HEK293 (cell line): ENCODE measurements around the gene CACNG3.

ENCODE experiments used
- CTCF ChIA-PET: fragments of 350-600 bp; formaldehyde crosslinking; extraction: SDS; loops from one replicate; lab custom pipeline; 2021; ENCODE audit warnings: antibody characterized with exemption; lab: Yijun Ruan, JAX
- POLR2A ChIA-PET: fragments of 300-600 bp; formaldehyde crosslinking; extraction: SDS; loops from one replicate; lab custom pipeline; 2020; ENCODE audit warnings: antibody characterized with exemption, inconsistent platforms; lab: Yijun Ruan, JAX
- H3K27ac ChIP-seq: fragments of 200-500 bp; sonication (Bioruptor generic); 2 replicates; pipeline ENCODE4 v1.5.1; 2014; ENCODE audit warnings: low read depth, low read length, control low read depth, inconsistent platforms; ENCODE audit errors: extremely low read depth
- H3K36me3 ChIP-seq, 2 experiments: fragments of 200-500 bp in 1 of 2; sonication (Bioruptor generic) in 1 of 2; 1 replicate in 1 of 2; 2 replicates in 1 of 2; pipeline ENCODE4 v1.5.1; 2014 to 2017; ENCODE audit warnings: inconsistent platforms in 2 of 2, low read length in 2 of 2; ENCODE audit not compliant: control insufficient read depth in 2 of 2, insufficient read depth in 1 of 2
- H3K4me1 ChIP-seq: fragments of 200-500 bp; sonication (Bioruptor generic); 2 replicates; pipeline ENCODE4 v1.5.1; 2014; ENCODE audit warnings: mild to moderate bottlenecking, low read length, inconsistent platforms; ENCODE audit not compliant: control insufficient read depth, insufficient read depth
- H3K4me3 ChIP-seq: 2 replicates; pipeline ENCODE4 v1.5.1; 2011; ENCODE audit warnings: low read depth, mild to moderate bottlenecking, control low read depth, low read length, moderate library complexity
- H3K9me3 ChIP-seq: fragments of 200-500 bp; sonication (Bioruptor generic); 2 replicates; pipeline ENCODE4 v1.5.1; 2014; ENCODE audit warnings: low read depth, low read length, inconsistent platforms; ENCODE audit not compliant: control insufficient read depth, insufficient read depth
- EGR2 ChIP-seq: fragments of 450-650 bp; formaldehyde crosslinking; IDR thresholded peaks from 2 replicates; pipeline ENCODE4 v1.5.1; 2016; ENCODE audit warnings: low read depth, missing biosample characterization, missing genetic modification characterization
- GLI2 ChIP-seq: fragments of 450-650 bp; formaldehyde crosslinking; IDR thresholded peaks from 2 replicates; pipeline ENCODE4; 2017; ENCODE audit warnings: missing biosample characterization, missing genetic modification characterization, low read depth, borderline replicate concordance
- GLIS1 ChIP-seq: fragments of 450-650 bp; formaldehyde crosslinking; IDR thresholded peaks from 2 replicates; pipeline ENCODE4 v1.5.1; 2016; ENCODE audit warnings: missing biosample characterization, missing genetic modification characterization
- KLF16 ChIP-seq: fragments of 450-650 bp; formaldehyde crosslinking; IDR thresholded peaks from 2 replicates; pipeline ENCODE4 v1.5.1; 2017; ENCODE audit warnings: missing biosample characterization, missing genetic modification characterization
- MZF1 ChIP-seq: fragments of 450-650 bp; formaldehyde crosslinking; IDR thresholded peaks from 2 replicates; pipeline ENCODE4 v1.5.1; 2017; ENCODE audit warnings: missing biosample characterization, missing genetic modification characterization, borderline replicate concordance
- OVOL3 ChIP-seq: fragments of 450-650 bp; formaldehyde crosslinking; IDR thresholded peaks from 2 replicates; pipeline ENCODE4 v1.5.1; 2016; ENCODE audit warnings: missing biosample characterization, missing genetic modification characterization
- SCRT1 ChIP-seq: fragments of 450-650 bp; formaldehyde crosslinking; IDR thresholded peaks from 2 replicates; pipeline ENCODE4 v1.5.1; 2016; ENCODE audit warnings: missing biosample characterization, missing genetic modification characterization, borderline replicate concordance
- SCRT2 ChIP-seq: fragments of 450-650 bp; formaldehyde crosslinking; IDR thresholded peaks from 2 replicates; pipeline ENCODE4 v1.5.1; 2016; ENCODE audit warnings: missing biosample characterization, missing genetic modification characterization
- SP2 ChIP-seq: fragments of 450-650 bp; formaldehyde crosslinking; IDR thresholded peaks from 2 replicates; pipeline ENCODE4 v1.5.1; 2016; ENCODE audit warnings: missing biosample characterization, missing genetic modification characterization
- ZBTB8A ChIP-seq: fragments of 450-650 bp; formaldehyde crosslinking; IDR thresholded peaks from 2 replicates; pipeline ENCODE4 v1.5.1; 2016; ENCODE audit warnings: missing biosample characterization, missing genetic modification characterization
- ZIC2 ChIP-seq: fragments of 450-650 bp; formaldehyde crosslinking; IDR thresholded peaks from 2 replicates; pipeline ENCODE4 v1.5.1; 2016; ENCODE audit warnings: missing biosample characterization, missing genetic modification characterization
- ZNF148 ChIP-seq: fragments of 450-650 bp; formaldehyde crosslinking; IDR thresholded peaks from 2 replicates; pipeline ENCODE4 v1.5.0; 2017; ENCODE audit warnings: missing biosample characterization, missing genetic modification characterization, borderline replicate concordance
- ZNF433 ChIP-seq: fragments of 450-650 bp; formaldehyde crosslinking; IDR thresholded peaks from 2 replicates; pipeline ENCODE4 v1.5.1; 2016; ENCODE audit warnings: missing biosample characterization, missing genetic modification characterization, low read depth
- ZNF488 ChIP-seq: fragments of 450-650 bp; formaldehyde crosslinking; IDR thresholded peaks from 2 replicates; pipeline ENCODE4 v1.5.1; 2016; ENCODE audit warnings: missing biosample characterization, missing genetic modification characterization
- ZNF548 ChIP-seq: fragments of 450-650 bp; formaldehyde crosslinking; IDR thresholded peaks from 2 replicates; pipeline ENCODE4 v1.5.1; 2016; ENCODE audit warnings: missing biosample characterization, missing genetic modification characterization
- ZNF692 ChIP-seq: fragments of 450-650 bp; formaldehyde crosslinking; IDR thresholded peaks from 2 replicates; pipeline ENCODE4 v1.5.1; 2016; ENCODE audit warnings: missing biosample characterization, missing genetic modification characterization
- ZNF747 ChIP-seq: fragments of 450-650 bp; formaldehyde crosslinking; IDR thresholded peaks from 2 replicates; pipeline ENCODE4 v1.5.1; 2016; ENCODE audit warnings: missing biosample characterization, missing genetic modification characterization
- ZNF843 ChIP-seq: fragments of 450-650 bp; formaldehyde crosslinking; IDR thresholded peaks from 2 replicates; pipeline ENCODE4 v1.5.1; 2016; ENCODE audit warnings: missing biosample characterization, missing genetic modification characterization

CACNG3 gene

GRCh38 chr16:24281466-24281865, 25.3 kb downstream of the CACNG3 start:
- Histone ChIP-seq H3K4me1 (no peaks in the 10 kb centered on the region), H3K36me3 (no peaks in the 10 kb centered on the region), H3K4me3 (no peak overlapping the region), H3K27ac (no peak overlapping the region), H3K9me3 (no peaks in the 10 kb centered on the region)
- CTCF ChIA-PET = interaction anchor here (0.6 kb wide), 1 partner anchor 23 kb away, joined by 4 read pairs; no protein-coding TSS in a partner anchor
- TF ChIP-seq ZNF747 (tag by site-specific recombination) (no peak), GLI2 (no peak), ZIC2 (tag by site-specific recombination) (no peak), OVOL3 (tag by site-specific recombination) (no peak), ZBTB8A (tag by site-specific recombination) (no peak), ZNF488 (no peak), SCRT1 (no peak)
- POLR2A ChIA-PET = no interaction called here

GRCh38 chr16:24282141-24282540, 26.0 kb downstream of the CACNG3 start:
- Histone ChIP-seq H3K27ac (no peak overlapping the region), H3K4me3 (no peak overlapping the region), H3K36me3 (no peaks in the 10 kb centered on the region), H3K4me1 (no peaks in the 10 kb centered on the region), H3K9me3 (no peaks in the 10 kb centered on the region)
- ChIA-PET POLR2A (no interaction called here), CTCF (interaction anchor here (0.6 kb wide), 1 partner anchor 22 kb away, joined by 4 read pairs; no protein-coding TSS in a partner anchor)
- TF ChIP-seq EGR2 (tag by site-specific recombination) (0 out of 2 replicates have a peak, but pooled peaks have one; percentile 14), SP2 (no peak)
- TF ChIP-seq, all 188 proteins: peak for 1

- Histone ChIP-seq H3K36me3 (no peaks in the 10 kb centered on the region), H3K4me1 (no peaks in the 10 kb centered on the region), H3K27ac (no peak overlapping the region), H3K4me3 (no peak overlapping the region), H3K9me3 (no peaks in the 10 kb centered on the region)
- POLR2A ChIA-PET = no interaction called here
- TF ChIP-seq MZF1 (tag by site-specific recombination) (no peak), SCRT2 (peak; percentile 53), GLIS1 (tag by site-specific recombination) (no peak)
- CTCF ChIA-PET = interaction anchor here (0.6 kb wide), 1 partner anchor 218 kb away, joined by 4 read pairs; no protein-coding TSS in a partner anchor
These were observed 30.7 kb downstream of the CACNG3 start for GRCh38 chr16:24286741-24287405.

GRCh38 chr16:24288516-24288915, 32.4 kb downstream of the CACNG3 start:
- CTCF ChIA-PET = interaction anchor here (0.7 kb wide), 1 partner anchor 411 kb away, joined by 3 read pairs; no protein-coding TSS in a partner anchor
- no peak for TF ChIP-seq KLF16
- TF ChIP-seq ZNF148 (tag by site-specific recombination) = no peak
- TF ChIP-seq ZNF433 (tag by site-specific recombination) = no peak
- TF ChIP-seq ZNF548 (tag by site-specific recombination) = no peak
- no peak for TF ChIP-seq ZNF692 (tag by site-specific recombination)
- no peak for TF ChIP-seq ZNF843 (tag by site-specific recombination)

More at GRCh38 chr16:24288516-24288915, 32.4 kb downstream of the CACNG3 start:
- Histone ChIP-seq H3K4me3 (no peak overlapping the region), H3K9me3 (no peaks in the 10 kb centered on the region), H3K36me3 (no peaks in the 10 kb centered on the region), H3K27ac (no peak overlapping the region), H3K4me1 (no peaks in the 10 kb centered on the region)
- POLR2A ChIA-PET = no interaction called here
